GM08714 (cell line): Measurements from ENCODE around the gene DIAPH3.

Experiments
- H3K4me3 ChIP-seq: fragments of 200-500 bp; sonication (Bioruptor generic); 2 replicates; pipeline ENCODE4 v1.5.1; 2014; ENCODE audit warnings: mild to moderate bottlenecking, low read length, inconsistent platforms
- ZNF274 ChIP-seq: IDR thresholded peaks from 2 replicates; pipeline ENCODE4 v1.6.1; 2012; ENCODE audit warnings: mild to moderate bottlenecking, low read depth, low read length

The DIAPH3 gene

GRCh38 chr13:60169239-60170031, 5.7 kb upstream of the DIAPH3 start:
- H3K4me3 ChIP-seq: no peak overlapping the region

GRCh38 chr13:60167121-60167520, 3.4 kb upstream of the DIAPH3 start:
- TF ChIP-seq ZNF274: no peak
- H3K4me3 ChIP-seq: no peak overlapping the region

More at GRCh38 chr13:60169239-60170031, 5.7 kb upstream of the DIAPH3 start:
- TF ChIP-seq ZNF274: no peak

DNA sequence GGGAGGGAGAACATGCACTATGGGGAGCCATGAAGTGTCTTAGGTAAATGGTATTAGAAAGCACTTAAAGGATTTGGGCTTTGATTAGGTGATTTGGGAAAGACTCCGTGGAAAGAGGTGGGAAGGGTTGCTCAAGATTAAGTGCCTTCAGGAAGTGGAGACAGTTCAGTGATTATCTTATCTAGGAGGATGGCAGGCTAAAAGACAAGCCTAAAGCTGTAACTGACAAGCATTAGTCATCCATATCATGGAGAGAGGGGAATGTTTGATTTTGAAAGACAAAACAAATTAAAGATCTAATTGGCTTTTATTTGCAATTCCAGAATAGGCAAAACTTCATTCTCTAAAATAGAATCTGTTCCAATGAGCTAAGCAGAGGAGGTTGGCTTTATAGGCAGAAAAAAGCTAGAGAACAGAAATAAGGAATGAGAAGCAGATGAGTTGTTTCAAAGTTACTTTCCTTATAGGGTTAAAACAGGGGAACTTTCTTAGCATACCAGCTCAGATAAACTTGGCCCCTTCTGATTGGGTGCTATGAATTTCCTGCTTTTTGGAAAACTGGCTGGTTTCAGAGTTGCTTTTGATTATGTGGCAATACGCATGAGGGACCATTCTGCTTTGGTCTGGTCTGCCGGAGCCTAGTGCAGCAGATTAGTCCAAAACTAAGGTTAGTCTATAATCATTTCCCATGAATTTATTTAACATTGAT, 1.8 kb upstream of the DIAPH3 start:
- H3K4me3 ChIP-seq: no peak overlapping the region

DNA sequence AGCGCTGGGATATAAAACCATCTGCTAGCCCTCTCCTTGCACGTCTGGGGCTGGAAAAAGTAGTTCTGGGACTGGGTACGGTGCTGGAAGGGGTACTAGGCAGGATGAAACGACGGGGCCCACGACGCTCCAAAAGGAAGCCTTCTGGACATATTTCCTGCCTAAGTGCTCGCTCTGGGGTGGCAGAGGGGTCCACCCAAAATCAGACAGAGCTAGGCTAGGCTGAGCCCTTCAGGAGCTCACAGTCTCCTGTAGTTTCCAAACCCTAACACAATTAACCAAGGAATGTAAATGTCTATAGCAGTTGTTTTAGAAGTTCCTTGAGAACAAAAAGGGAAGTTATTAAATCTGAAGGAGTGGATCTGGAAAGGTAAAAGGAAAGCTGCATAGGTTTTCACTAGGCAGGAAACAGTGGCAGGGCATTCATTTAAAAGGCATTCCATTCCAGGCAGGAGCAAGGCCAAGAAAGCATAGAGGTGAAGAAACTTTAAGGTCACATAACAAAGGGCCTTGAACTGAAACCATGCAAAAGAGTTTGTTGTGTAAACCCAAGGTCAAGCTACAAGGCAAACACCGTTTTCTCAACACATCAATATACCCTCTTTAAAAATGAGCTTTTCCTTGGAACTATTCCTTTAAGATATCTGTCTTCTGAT, 634 bp upstream of the DIAPH3 start:
- H3K4me3 ChIP-seq: peak overlapping the region; percentile 95
- TF ChIP-seq ZNF274: no peak

More for the DNA sequence above, 1.8 kb upstream of the DIAPH3 start:
- TF ChIP-seq ZNF274: no peak

DNA sequence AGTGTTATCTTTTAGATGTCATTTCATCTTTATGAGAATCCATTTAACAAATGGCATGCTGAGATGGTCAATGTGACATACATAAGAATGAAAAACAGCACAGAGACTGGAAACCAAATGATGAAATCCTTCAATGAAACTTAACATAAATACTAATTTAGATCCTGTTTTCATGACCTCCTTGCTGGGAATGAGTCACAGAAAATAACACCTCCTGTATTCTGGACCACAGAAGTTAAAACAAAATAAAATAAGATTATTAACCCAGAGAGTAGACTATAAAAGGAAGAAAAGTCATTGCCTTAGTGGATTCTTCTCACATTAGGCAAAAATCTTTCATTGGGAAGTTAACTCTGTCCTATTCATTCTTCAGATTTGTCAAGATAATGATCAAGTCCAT, 1.6 kb downstream of the DIAPH3 start:
- no peak overlapping the region; the same call in 1 of the 2 replicates for H3K4me3 ChIP-seq
- no peak for TF ChIP-seq ZNF274

DNA sequence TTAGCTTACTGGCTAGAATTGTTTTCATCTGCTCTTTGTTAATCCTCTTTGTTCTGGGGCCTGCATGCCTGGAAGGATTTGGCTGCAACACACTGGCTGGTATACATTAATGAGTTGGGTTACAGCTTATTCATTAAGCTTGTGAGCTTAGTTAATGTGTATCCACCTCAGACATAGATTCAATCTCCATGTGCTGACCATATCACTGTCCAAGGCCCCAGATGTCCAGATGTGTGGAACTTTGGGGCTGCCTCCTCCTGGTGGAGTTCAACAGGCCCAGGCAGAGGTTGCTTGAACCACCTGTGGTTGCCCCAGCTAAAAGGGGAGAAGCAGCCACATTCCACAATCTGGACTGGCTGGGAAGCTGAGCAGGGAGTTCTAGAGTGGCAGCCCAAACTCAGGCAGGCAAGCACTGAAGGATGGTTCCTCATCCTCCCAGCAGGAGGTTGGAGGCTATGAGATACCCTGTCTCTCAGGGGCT, 5.4 kb downstream of the DIAPH3 start:
- TF ChIP-seq ZNF274: no peak
- H3K4me3 ChIP-seq: no peak overlapping the region

DNA sequence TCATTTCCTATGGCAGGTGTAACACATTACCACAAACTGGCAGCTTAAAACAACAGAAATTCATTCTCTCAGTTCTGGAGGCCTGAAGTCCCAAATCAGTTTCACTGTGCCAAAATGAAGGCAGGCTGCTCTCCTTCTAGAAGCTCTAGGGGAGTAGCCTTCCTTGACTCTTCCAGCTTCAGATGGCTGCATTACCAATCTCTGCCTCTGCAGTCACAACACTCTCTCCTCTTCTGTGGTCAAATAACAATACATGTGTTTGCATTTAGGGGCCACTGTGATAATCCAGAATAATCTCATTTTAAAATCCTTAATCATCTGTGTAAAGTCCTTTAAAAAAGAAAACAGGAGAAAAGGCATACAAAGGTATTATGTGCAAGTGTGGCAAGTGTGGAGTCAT, 7.8 kb downstream of the DIAPH3 start:
- H3K4me3 ChIP-seq: no peak overlapping the region
- TF ChIP-seq ZNF274: no peak

GRCh38 chr13:60152904-60153303, 10.8 kb downstream of the DIAPH3 start:
- TF ChIP-seq ZNF274: no peak
- H3K4me3 ChIP-seq: no peak overlapping the region

- H3K4me3 ChIP-seq: no peak overlapping the region
- no peak for TF ChIP-seq ZNF274
These were observed 11.6 kb downstream of the DIAPH3 start for GRCh38 chr13:60152114-60152513.

DNA sequence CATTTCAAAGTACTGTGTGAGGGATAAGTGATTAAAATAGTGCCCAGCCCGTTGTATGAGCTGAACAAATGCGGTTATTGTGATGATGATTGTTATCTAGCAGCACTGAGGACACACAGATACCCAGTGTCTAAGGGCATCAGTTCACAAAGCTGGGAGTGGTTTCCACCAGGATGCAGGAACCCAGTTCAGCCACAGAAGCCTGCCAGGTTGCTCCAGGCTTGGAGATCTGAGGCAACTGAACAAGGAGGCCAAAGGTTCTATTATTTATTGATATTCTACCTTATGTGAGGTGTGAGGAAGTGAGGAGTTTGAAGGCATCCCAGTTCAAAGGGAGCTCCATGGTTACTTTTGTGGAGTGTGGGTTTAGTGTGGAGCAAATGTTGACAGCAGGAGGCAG, 13.2 kb downstream of the DIAPH3 start:
- no peak for TF ChIP-seq ZNF274
- H3K4me3 ChIP-seq: no peak overlapping the region

- TF ChIP-seq ZNF274: no peak
- H3K4me3 ChIP-seq: no peak overlapping the region
These were observed 14.8 kb downstream of the DIAPH3 start for GRCh38 chr13:60148918-60149317.

DNA sequence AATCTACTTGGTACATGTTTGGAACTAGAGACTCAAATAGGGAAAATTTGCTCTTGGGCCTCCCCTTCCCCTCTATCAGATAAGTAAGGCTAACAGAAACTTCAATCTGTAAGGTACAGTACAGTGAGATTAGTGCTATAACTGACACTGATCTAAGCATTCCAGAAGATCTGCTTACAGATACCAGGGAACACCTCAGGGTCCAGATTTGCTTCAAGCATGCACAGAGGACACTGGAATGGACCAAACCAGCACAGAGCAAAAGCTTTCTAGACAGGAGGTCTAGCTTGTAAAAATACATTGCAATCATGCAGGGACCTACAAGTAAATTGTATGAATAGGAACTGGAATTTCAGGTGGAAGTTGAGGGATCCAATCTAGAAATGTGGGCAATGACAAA, 16.4 kb downstream of the DIAPH3 start:
- no peak for TF ChIP-seq ZNF274
- no peak overlapping the region for H3K4me3 ChIP-seq

DNA sequence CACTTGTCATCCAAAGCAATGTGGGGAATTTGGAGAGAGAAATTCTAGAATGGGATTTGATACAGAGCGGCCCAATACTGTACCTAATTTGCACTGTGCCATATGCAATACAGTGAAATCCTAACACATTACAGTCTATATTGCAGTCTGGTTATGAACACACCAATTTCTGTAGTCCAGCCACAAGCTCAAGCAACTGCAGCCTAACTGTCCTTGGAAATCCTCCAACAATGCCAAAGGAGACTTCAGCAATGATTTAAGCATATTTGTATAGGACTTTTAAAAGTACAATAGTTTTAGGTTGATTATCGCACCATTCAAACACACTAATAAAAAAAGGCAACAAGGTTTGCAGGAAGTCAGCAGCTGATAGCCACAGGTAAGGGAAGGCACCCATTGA, 17.3 kb downstream of the DIAPH3 start:
- no peak overlapping the region for H3K4me3 ChIP-seq
- no peak for TF ChIP-seq ZNF274

GRCh38 chr13:60143775-60144174, 20.0 kb downstream of the DIAPH3 start:
- H3K4me3 ChIP-seq: no peak overlapping the region
- no peak for TF ChIP-seq ZNF274
